Esophagus muscularis mucosa (tissue), 4 donors: Measurements from ENCODE around the gene KRT71.

Source experiments
- CTCF ChIP-seq, 3 experiments: fragments of 200-600 bp in 2 of 3; fragments of 450-650 bp in 1 of 3; sonication (generic) in 2 of 3; IDR thresholded peaks; one replicate each; pipeline ENCODE4 v1.5.1; 2017 to 2019; ENCODE audit warnings: antibody characterized with exemption in 3 of 3, mild to moderate bottlenecking in 2 of 3, moderate library complexity in 1 of 3
- EP300 ChIP-seq: sonication (generic); formaldehyde crosslinking; IDR thresholded peaks from one replicate; pipeline ENCODE4 v1.6.1; 2017; ENCODE audit warnings: antibody characterized with exemption
- POLR2A ChIP-seq: fragments of 450-650 bp; IDR thresholded peaks from one replicate; pipeline ENCODE4 v1.6.1; 2017; ENCODE audit warnings: antibody characterized with exemption, moderate library complexity, mild to moderate bottlenecking, low read depth
- POLR2AphosphoS5 ChIP-seq, 2 donors: sonication (generic); formaldehyde crosslinking; IDR thresholded peaks; one replicate each; pipeline ENCODE4 v1.6.1; 2017; ENCODE audit warnings: antibody characterized with exemption in 2 of 2

DNA sequence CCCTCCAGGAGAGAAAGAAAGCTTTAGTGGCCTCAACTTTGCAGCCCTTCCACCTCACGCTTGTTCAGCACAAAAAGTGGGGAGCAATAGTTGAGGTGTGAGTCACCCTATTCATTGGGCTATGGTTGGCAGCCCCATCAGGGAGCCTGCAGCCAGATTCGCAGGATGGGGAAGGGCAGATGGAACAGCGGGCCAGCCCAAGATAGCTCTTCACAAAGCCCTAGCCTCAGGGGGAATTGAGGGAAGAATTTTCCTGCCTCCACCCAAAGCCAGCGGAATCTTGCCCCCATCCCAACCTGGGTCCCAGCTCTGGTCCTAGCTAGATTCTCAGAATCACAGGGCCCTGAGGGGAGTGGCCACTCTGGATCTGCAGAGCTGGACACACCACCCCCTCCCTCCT is 29.1 kb downstream of the KRT71 start:
- TF ChIP-seq CTCF (IDR thresholded peaks at IDR 0.05), result no peak
- TF ChIP-seq POLR2A, result no peak
- TF ChIP-seq EP300, result no peak
- TF ChIP-seq POLR2AphosphoS5 (IDR thresholded peaks at IDR 0.05), result no peak
